ENCODE results near the gene VAMP2.
"Not testable (repeated sequence)": the region's sequence is repeated elsewhere in the genome, so short reads cannot be mapped to it uniquely, and the experiment has no call there.

VAMP2 gene

GRCh38 chr17:8176998-8177731 is 14.4 kb upstream of the VAMP2 start:
- in situ Hi-C loops (cut with MboI; ENCODE audit: low pct_unique_long_range_greater_than_20kb, low sequenced_read_pairs), result no loop called here
- no peak for DNase-seq

GRCh38 chr17:8176197-8176940 is 13.6 kb upstream of the VAMP2 start, which contains the start of gene TMEM107:
Gene TMEM107, minus strand, starts transcription at chr17:8176380. Its CDS starts 94 bp downstream, at chr17:8176286.
- in situ Hi-C loops (cut with MboI; ENCODE audit: low pct_unique_long_range_greater_than_20kb, low sequenced_read_pairs), result no loop called here
- DNase-seq, result peak; percentile 90

- in situ Hi-C loops (cut with MboI; ENCODE audit: low pct_unique_long_range_greater_than_20kb, low sequenced_read_pairs), result no loop called here
- no peak for DNase-seq
These were observed 13.0 kb upstream of the VAMP2 start for GRCh38 chr17:8175795-8176196.

GRCh38 chr17:8173871-8174322 is 11.1 kb upstream of the VAMP2 start:
- DNase-seq, result no peak
- in situ Hi-C loops (cut with MboI; ENCODE audit: low pct_unique_long_range_greater_than_20kb, low sequenced_read_pairs), result no loop called here

- in situ Hi-C loops (cut with MboI; ENCODE audit: low pct_unique_long_range_greater_than_20kb, low sequenced_read_pairs), result no loop called here
- DNase-seq, result peak; percentile 97
These were observed 10.5 kb upstream of the VAMP2 start for GRCh38 chr17:8173056-8173870.

GRCh38 chr17:8170186-8170585 is 7.4 kb upstream of the VAMP2 start:
- DNase-seq; in situ Hi-C loops (cut with MboI; ENCODE audit: low pct_unique_long_range_greater_than_20kb, low sequenced_read_pairs): not testable (repeated sequence)

GRCh38 chr17:8167526-8167925 is 4.8 kb upstream of the VAMP2 start:
- in situ Hi-C loops (cut with MboI; ENCODE audit: low pct_unique_long_range_greater_than_20kb, low sequenced_read_pairs), result no loop called here

DNA sequence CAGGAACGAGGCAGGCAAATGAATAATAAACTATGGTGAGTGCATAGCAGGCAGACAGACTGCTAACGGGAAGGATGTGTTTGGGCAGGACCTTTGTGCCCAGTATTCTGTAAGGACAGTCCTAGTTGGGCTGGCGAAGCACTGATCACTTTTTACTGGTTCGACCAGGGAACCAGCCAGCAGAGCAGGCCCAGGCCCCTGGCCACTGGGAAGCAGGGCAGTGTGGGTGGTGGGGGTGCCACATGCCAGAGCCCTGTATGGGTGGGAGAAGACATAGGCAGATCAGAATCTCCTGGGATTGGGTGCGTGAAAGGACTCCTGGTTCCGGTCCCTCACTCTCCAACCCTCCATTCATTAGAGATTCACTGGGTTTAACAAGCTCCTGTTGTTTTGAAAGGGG is 4.0 kb upstream of the VAMP2 start:
- in situ Hi-C loops (cut with MboI; ENCODE audit: low pct_unique_long_range_greater_than_20kb, low sequenced_read_pairs), result no loop called here
- DNase-seq, result no peak

More at GRCh38 chr17:8167526-8167925, 4.8 kb upstream of the VAMP2 start:
- DNase-seq, result no peak

DNA sequence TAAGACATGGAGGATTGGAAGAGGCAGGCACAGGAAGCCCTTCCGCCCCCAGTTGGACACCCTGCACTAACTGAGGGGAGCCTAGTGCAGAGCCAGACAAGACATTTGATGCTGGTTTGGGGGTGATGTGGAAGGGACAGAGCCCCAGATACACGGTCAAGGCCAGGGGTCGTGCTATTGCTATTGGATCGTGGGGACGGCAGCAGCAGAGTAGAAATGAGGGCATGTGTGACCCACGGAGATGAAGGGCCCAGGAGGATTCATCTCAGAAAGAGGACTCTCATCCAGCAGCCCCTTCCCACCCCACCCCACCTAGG is 2.0 kb upstream of the VAMP2 start:
- no peak for DNase-seq
- in situ Hi-C loops (cut with MboI; ENCODE audit: low pct_unique_long_range_greater_than_20kb, low sequenced_read_pairs), result no loop called here

GRCh38 chr17:8163978-8164814 is 1.4 kb upstream of the VAMP2 start:
- DNase-seq, result peak; percentile 93
- in situ Hi-C loops (cut with MboI; ENCODE audit: low pct_unique_long_range_greater_than_20kb, low sequenced_read_pairs), result no loop called here

- in situ Hi-C loops (cut with MboI; ENCODE audit: low pct_unique_long_range_greater_than_20kb, low sequenced_read_pairs), result no loop called here
- DNase-seq, result no peak
These were observed 539 bp upstream of the VAMP2 start for GRCh38 chr17:8162997-8163977.

DNA sequence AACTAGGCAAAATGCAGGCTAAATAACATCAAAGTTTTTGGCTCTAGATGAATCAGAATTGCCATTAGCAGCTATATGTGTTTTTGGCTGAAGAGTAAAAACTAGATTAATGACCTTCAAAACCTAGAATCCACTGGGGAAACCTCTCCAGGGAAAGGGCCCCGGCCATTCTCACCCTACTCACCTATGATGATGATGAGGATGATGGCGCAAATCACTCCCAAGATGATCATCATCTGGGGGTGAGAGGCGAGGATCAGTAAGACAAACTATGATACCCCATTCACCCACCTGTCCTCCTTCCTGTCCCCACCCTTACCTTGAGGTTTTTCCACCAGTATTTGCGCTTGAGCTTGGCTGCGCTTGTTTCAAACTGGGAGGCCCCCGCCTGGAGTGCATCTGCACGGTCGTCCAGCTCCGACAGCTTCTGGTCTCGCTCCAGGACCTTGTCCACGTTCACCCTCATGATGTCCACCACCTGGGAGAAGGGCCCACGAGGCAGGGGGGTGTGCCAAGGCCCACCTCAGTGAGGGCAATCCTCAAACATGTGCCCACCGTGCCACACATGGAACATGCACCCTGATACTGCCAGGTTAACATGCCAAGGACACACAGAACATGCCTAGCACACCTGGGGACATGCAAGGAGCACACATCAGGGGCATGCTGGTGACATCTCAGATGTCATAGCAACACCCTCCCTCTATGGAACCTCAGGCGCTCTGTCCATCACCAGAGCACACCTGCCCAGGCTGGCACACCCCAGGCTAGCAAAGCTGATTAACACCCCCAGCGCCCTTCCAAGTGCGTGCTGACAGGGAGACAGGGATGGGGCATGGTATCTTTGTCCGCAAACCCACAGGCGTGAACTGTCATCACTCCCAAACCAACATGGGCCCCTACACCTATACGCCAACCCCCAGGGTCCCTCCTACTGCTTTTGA is 1.2 kb downstream of the VAMP2 start:
- in situ Hi-C loops (cut with MboI; ENCODE audit: low pct_unique_long_range_greater_than_20kb, low sequenced_read_pairs), result no loop called here
- DNase-seq, result no peak

GRCh38 chr17:8160741-8161221 is 2.0 kb downstream of the VAMP2 start:
- no peak for DNase-seq
- in situ Hi-C loops (cut with MboI; ENCODE audit: low pct_unique_long_range_greater_than_20kb, low sequenced_read_pairs), result no loop called here

- no peak for DNase-seq
- in situ Hi-C loops (cut with MboI; ENCODE audit: low pct_unique_long_range_greater_than_20kb, low sequenced_read_pairs), result no loop called here
These were observed 2.5 kb downstream of the VAMP2 start for GRCh38 chr17:8160224-8160577.

DNA sequence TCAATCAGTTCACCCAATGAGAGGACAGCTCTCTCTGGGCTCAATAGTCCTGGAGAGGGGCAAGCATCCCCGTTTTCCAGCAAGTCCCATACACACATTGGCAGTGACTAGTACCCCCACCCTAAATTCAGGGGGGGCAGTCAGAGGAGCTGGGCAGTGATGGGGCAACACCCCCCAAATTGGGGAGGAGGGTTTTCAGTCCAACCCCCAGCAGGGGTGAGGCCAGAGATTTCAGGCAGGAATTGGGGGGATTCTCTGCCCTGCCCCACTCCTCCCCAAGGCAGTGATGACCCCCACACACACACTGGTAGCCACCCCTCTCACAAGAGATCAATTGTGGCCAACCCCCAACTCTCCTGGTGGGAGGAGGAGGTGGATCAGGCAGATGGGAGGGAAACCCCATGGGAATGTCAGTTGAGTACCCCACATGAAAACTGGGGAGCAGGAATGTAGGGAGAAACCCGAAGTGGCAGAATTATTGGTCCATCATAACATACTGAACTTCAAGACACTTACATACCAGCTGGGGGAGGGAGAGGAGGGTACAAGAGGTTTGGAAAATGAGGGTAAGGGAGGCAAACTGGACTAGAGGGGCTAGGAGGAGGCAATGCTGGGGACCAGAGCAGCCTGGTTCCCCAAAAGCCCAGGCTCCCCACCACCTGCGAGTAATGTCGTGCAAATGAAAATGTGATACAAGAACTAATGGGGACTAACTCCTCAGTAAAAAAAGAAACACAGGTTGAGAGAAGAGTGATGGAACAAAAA is 3.1 kb downstream of the VAMP2 start:
- DNase-seq, result no peak
- in situ Hi-C loops (cut with MboI; ENCODE audit: low pct_unique_long_range_greater_than_20kb, low sequenced_read_pairs), result no loop called here

- in situ Hi-C loops (cut with MboI; ENCODE audit: low pct_unique_long_range_greater_than_20kb, low sequenced_read_pairs), result no loop called here
These were observed 3.7 kb downstream of the VAMP2 start for GRCh38 chr17:8159032-8159400.

More at GRCh38 chr17:8159032-8159400, 3.7 kb downstream of the VAMP2 start:
- DNase-seq, result no peak

Measured in KBM-7 (cell line).